Measurements from ENCODE around the gene IL1RAPL2.

- TF ChIP-seq CTCF (conservative IDR thresholded peaks at IDR 0.05; ENCODE audit: low read depth, low read length), result no peak
- TF ChIP-seq RAD21 (IDR thresholded peaks at IDR 0.05; ENCODE audit: low read length), result no peak
- TF ChIP-seq ELK1 (IDR thresholded peaks at IDR 0.05; ENCODE audit: borderline replicate concordance, low read depth, low read length), result no peak
- TF ChIP-seq RFX5 (IDR thresholded peaks at IDR 0.05; ENCODE audit: low read depth, low read length), result no peak
- no peak for TF ChIP-seq MAFK (IDR thresholded peaks at IDR 0.05; ENCODE audit: low read depth, low read length)
- TF ChIP-seq POLR2A (IDR thresholded peaks at IDR 0.05; ENCODE audit: low read depth, low read length), result no peak
- TF ChIP-seq BHLHE40 (IDR thresholded peaks at IDR 0.05; ENCODE audit: low read depth, low read length), result no peak
- TF ChIP-seq RCOR1 (IDR thresholded peaks at IDR 0.05; ENCODE audit: insufficient replicate concordance, low read length), result no peak
- TF ChIP-seq USF2 (IDR thresholded peaks at IDR 0.05; ENCODE audit: low read depth, low read length), result no peak
- no peak for TF ChIP-seq FOS (IDR thresholded peaks at IDR 0.05; ENCODE audit: low read depth, low read length)
- no peak for TF ChIP-seq CEBPB (IDR thresholded peaks at IDR 0.05; ENCODE audit: low read depth, low read length)
- no peak for TF ChIP-seq MAZ (IDR thresholded peaks at IDR 0.05; ENCODE audit: borderline replicate concordance, low read depth, low read length)
- no peak for TF ChIP-seq MXI1 (IDR thresholded peaks at IDR 0.05; ENCODE audit: borderline replicate concordance, low read depth, low read length)
- no peak for TF ChIP-seq NFE2L2 (IDR thresholded peaks at IDR 0.05; ENCODE audit: low read depth, low read length)
These were observed 1237.9 kb downstream of the IL1RAPL2 start for GRCh38 chrX:105803891-105804290.
